ENCODE results near the gene CDC23.
A peak's percentile ranks its signal among the peaks of the same experiment; 100 is the strongest.
"Not testable (repeated sequence)": the region's sequence is repeated elsewhere in the genome, so short reads cannot be mapped to it uniquely, and the experiment has no call there.

Gene CDC23

DNA sequence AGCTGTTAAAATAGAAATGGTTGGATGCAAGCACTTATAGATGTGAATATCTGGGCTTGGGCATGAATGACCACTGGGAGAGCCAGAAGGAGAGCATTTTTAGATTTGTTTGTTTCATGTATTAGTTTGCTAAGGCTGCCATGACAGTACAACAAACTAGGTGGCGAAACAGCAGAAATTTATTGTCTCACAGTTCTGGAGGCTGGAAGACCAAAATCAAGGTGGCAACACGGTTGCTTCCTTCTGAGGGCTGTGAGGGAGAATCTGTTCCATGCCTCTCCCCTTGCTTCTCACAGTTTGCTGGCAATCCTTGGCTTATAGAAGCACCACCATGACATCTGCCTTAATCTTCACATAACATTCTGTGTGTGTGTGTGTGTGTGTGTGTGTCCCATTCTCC is 20.2 kb upstream of the CDC23 start:
- no peaks in the 10 kb centered on the region for H3K9me3 Mint-ChIP-seq
- no peak for ATAC-seq (replicated peaks)
- H3K27me3 Mint-ChIP-seq = peaks cover 16 to 31% of the 10 kb centered on the region in 2 donors
- H3K27ac Mint-ChIP-seq = no peak overlapping the region
- H3K4me1 Mint-ChIP-seq = no peaks in the 10 kb centered on the region
- H3K36me3 Mint-ChIP-seq = no peaks in the 10 kb centered on the region
- H3K4me3 Mint-ChIP-seq = no peak overlapping the region
- no peak for DNase-seq

DNA sequence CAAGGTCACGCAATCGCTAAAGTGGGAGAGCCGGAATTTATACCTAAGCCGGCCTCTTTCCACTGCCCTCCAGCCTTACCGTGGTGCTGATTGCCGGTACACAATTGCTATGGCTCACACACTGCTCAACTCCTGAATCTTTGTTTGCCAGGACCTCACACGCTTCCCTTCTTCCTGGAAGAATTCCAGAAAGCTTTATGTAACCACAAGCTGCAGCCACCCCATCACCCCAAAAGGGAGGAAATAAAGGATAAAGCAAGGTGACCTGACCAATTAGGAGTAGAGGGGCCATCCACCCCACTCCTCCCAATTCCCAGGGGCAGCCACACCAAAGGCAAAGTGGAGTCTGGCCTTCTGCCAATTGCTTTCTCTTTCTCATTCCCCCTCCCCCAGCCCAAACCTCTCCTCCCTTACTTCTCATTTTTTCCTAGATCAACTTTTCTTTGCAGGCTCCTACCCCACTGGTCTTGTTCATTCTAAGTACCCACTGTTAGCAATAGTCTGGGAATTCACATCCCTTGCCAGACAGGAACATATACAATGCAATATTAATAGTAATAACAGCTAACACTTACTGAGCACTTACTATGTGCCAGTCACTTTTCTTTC is 18.0 kb upstream of the CDC23 start:
- peaks cover under 1 to 1% of the 10 kb centered on the region in 2 donors for H3K36me3 Mint-ChIP-seq
- H3K4me3 Mint-ChIP-seq = no peak overlapping the region
- ATAC-seq (replicated peaks) = no peak
- H3K27ac Mint-ChIP-seq = no peak overlapping the region
- H3K27me3 Mint-ChIP-seq = peaks cover 19 to 35% of the 10 kb centered on the region in 2 donors
- H3K9me3 Mint-ChIP-seq = peaks cover 1 to 2% of the 10 kb centered on the region in 2 donors
- H3K4me1 Mint-ChIP-seq = no peaks in the 10 kb centered on the region
- no peak for DNase-seq

DNA sequence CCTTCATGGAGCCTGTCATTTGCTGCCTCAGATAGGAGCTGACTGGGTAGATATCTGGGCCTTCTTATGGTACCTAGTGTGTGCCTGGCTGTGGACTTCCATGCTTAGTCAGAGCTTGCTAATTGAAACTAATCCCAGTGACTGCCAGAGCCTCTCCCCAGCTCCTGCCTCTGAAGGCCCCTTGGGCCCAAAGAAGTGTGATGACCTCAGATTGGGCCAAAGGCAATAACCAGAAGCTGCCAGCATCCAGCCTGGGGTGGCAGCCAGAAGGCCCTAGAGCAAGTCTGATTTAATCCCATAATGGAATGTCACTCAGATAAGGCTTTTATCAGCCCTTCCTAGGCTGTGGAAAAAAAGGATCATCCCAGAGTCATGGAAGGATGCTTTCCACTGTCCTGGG is 17.1 kb upstream of the CDC23 start:
- Mint-ChIP-seq H3K27me3 (peaks cover 22 to 38% of the 10 kb centered on the region in 2 donors), H3K4me3 (no peak overlapping the region), H3K9me3 (peaks cover 4 to 5% of the 10 kb centered on the region in 2 donors), H3K4me1 (no peaks in the 10 kb centered on the region), H3K27ac (no peak overlapping the region), H3K36me3 (peaks cover 2 to 3% of the 10 kb centered on the region in 2 donors)
- no peak for DNase-seq
- no peak for ATAC-seq (replicated peaks)

DNA sequence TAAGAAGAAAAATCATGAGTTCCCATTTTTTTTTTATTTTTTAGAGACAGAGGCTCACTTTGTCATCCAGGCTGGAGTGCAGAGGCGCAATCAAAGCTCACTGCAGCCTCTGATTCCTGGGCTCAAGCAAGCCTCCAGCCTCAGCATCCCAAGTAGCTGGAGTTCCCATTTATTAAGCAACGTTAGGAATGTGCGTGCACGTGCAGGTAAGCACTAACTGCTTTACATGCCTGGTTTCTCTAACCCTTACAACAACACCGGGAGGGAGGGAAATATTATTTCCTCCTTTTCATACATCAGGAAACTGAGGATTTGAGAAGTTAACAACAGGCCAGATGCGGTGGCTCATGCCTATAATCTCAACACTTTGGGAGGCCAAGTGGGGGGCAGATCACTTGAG is 16.3 kb upstream of the CDC23 start:
- DNase-seq (no peak), ATAC-seq (replicated peaks) (no peak)
- peaks cover 4 to 5% of the 10 kb centered on the region in 2 donors for H3K9me3 Mint-ChIP-seq
- H3K4me3 Mint-ChIP-seq = no peak overlapping the region
- peaks cover 22 to 37% of the 10 kb centered on the region in 2 donors for H3K27me3 Mint-ChIP-seq
- H3K27ac Mint-ChIP-seq = no peak overlapping the region
- peaks cover 2 to 3% of the 10 kb centered on the region in 2 donors for H3K36me3 Mint-ChIP-seq
- H3K4me1 Mint-ChIP-seq = no peaks in the 10 kb centered on the region

DNA sequence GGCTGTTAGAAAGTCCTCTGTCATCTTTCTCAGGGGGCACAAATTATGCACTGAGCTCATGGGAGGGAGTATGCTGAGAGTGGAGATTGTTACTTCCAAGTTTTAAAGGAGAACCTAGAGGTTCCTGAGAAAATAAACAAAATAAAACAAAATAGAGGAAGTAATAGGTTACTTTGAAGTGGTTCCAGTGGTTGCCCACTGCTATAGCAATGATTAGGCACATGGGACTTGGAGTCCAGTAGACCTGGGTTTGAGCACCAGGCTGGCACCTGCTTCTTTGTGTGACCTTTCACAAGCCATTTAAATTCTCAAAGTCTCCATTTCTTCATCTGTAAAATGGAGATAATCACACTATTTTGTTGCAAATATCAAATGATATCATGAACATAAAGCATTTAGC is 13.8 kb upstream of the CDC23 start:
- peaks cover 4 to 5% of the 10 kb centered on the region in 2 donors for H3K9me3 Mint-ChIP-seq
- no peak for DNase-seq
- H3K27me3 Mint-ChIP-seq = peaks cover 30 to 52% of the 10 kb centered on the region in 2 donors
- H3K36me3 Mint-ChIP-seq = peaks cover 2 to 3% of the 10 kb centered on the region in 2 donors
- no peak overlapping the region for H3K27ac Mint-ChIP-seq
- no peak overlapping the region for H3K4me3 Mint-ChIP-seq
- H3K4me1 Mint-ChIP-seq = peaks cover 5 to 6% of the 10 kb centered on the region in 2 donors
- ATAC-seq (replicated peaks) = peak; percentile 64 to 70

DNA sequence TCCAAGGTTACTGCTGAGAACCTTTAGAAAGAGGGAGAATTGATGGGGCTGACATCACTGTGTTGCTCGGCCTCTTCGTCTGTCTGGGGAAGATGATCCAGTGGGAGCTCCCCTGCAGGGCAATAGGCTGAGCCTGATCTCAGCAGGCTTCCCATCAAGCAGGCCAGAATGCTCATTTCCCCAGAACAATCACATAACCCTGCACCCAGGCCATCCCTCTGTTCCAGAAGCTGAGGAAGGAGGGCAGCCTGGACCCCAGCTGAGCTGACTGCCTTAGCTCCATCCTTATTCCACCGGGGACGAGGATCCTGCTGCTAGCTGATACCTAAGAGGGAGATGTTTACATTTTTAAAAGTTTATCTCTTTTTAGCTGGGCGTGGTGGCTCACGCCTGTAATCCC is 11.6 kb upstream of the CDC23 start:
- Mint-ChIP-seq H3K27me3 (peaks cover 28 to 46% of the 10 kb centered on the region in 2 donors), H3K27ac (no peak overlapping the region), H3K4me3 (no peak overlapping the region), H3K36me3 (peaks cover 2 to 3% of the 10 kb centered on the region in 2 donors), H3K9me3 (peaks cover 4 to 5% of the 10 kb centered on the region in 2 donors), H3K4me1 (peaks cover 5 to 6% of the 10 kb centered on the region in 2 donors)
- ATAC-seq (replicated peaks) = no peak
- DNase-seq = no peak

DNA sequence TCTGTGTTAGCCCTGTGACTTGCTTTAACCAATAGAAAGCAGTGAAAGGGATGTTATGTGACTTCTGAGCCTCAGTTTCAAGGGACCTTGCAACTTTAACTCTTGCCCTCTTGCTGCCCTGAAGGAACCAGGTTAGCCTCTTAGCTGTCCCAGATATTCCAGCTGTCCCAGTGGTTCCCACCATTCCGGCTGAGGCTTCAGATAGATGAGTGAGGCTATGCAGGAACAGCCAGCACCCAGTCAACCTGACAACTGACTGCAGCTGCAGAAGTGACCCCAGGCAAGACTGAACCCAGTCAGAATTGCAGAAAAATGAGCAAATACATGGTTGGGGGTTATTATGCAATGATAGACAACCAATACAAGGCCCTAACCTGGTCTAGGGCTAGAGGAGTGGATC is 10.4 kb upstream of the CDC23 start:
- H3K36me3 Mint-ChIP-seq = peaks cover 2 to 6% of the 10 kb centered on the region in 2 donors
- DNase-seq (no peak), ATAC-seq (replicated peaks) (no peak)
- no peak overlapping the region for H3K27ac Mint-ChIP-seq
- no peak overlapping the region for H3K4me3 Mint-ChIP-seq
- H3K27me3 Mint-ChIP-seq = peaks cover 30 to 36% of the 10 kb centered on the region in 2 donors
- H3K9me3 Mint-ChIP-seq = peaks cover 5 to 7% of the 10 kb centered on the region in 2 donors
- H3K4me1 Mint-ChIP-seq = peaks cover 5 to 6% of the 10 kb centered on the region in 2 donors

DNA sequence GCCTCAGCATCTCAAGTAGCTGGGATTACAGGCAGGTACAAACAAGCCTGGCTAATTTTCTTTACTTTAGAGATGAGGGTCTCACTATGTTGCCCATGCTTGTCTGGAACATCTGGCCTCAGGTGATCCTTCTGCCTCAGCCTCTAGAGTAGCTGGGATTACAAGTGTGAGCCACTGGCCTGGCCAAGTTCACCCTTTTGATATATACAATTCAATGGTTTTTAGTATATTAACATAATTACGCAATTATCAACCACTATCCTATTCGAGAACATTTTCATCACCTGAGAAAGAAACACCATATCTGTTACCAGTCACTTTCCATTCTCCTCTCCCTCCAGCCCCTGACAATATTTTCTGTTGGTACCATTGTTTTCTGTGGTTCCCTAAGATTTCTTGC is 3.7 kb upstream of the CDC23 start:
- no peak for DNase-seq
- no peak overlapping the region for H3K27ac Mint-ChIP-seq

DNA sequence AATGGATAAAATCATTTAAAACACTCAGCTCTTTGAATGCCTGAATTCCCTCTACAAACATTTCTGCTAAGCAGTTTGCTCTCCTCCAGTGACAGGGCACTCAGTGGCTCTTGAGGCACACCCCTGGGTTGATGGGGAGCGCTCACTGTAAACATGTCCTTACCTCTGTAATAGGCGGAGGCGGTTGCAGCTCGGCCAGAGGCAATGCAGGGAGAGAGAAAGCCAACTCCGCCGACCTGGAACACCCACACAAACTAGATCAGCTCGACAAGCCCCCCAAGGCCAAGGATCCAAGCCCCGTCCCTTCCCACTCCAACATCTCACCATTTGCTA is 329 bp downstream of the CDC23 start:
- no peaks in the 10 kb centered on the region for H3K9me3 Mint-ChIP-seq
- H3K27me3 Mint-ChIP-seq = no peaks in the 10 kb centered on the region
- DNase-seq = no peak
- peak overlapping the region; percentile 98 for H3K27ac Mint-ChIP-seq
- ATAC-seq (replicated peaks) = peak; percentile 49
- H3K4me3 Mint-ChIP-seq = peak overlapping the region; percentile 97
- peaks cover 8 to 22% of the 10 kb centered on the region in 2 donors for H3K4me1 Mint-ChIP-seq
- H3K36me3 Mint-ChIP-seq = peaks cover 11 to 15% of the 10 kb centered on the region in 2 donors

More for the DNA sequence above, 3.7 kb upstream of the CDC23 start:
- Mint-ChIP-seq H3K36me3 (peaks cover 3 to 5% of the 10 kb centered on the region in 2 donors), H3K27me3 (peaks cover 6 to 12% of the 10 kb centered on the region in 2 donors), H3K4me1 (peaks cover 5 to 16% of the 10 kb centered on the region in 2 donors), H3K4me3 (no peak overlapping the region), H3K9me3 (peaks cover 0 to 4% of the 10 kb centered on the region in 2 donors)
- no peak for ATAC-seq (replicated peaks)

DNA sequence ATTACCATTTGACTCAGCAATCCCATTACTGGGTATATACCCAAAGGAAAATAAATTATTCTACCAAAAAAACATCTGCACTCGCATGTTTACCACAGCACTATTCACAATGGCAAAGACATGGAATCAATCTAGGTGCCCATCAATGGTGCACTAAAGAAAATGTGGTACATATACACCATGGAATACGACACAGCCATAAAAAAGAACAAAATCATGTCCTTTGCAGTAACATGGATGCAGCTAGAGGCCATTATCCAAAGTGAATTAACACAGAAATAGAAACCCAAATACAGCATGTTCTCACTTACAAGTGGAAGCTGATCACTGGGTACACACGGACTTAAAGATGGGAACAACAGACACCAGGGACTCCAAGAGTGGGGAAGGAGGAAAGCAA is 2.1 kb downstream of the CDC23 start:
- Mint-ChIP-seq H3K4me3 (peak overlapping the region in 1 of 2 donors; percentile 58), H3K27ac (no peak overlapping the region), H3K27me3 (no peaks in the 10 kb centered on the region), H3K4me1 (peaks cover 8 to 22% of the 10 kb centered on the region in 2 donors), H3K36me3 (peaks cover 11 to 15% of the 10 kb centered on the region in 2 donors), H3K9me3 (no peaks in the 10 kb centered on the region)
- no peak for ATAC-seq (replicated peaks)
- DNase-seq = no peak

DNA sequence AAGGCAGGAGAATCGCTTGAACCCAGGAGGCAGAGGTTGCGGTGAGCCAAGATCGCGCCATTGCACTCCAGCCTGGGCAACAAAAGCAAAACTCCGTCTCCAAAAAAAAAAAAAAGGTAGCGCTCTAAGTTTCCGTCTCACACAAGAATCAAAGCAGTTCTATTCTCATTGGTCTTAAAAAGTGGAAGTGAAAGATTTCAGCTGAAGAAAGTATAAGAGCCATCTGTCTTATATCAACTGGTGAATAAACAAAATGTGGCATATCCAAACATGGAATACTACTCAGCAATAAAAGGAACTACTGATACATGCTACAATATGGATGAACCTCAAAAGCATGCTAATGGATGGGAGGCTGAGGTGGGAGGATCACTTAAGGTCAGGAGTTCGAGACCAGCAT is 19.3 kb downstream of the CDC23 start:
- H3K27ac Mint-ChIP-seq, H3K27me3 Mint-ChIP-seq, H3K4me3 Mint-ChIP-seq, H3K9me3 Mint-ChIP-seq, H3K4me1 Mint-ChIP-seq, DNase-seq: not testable (repeated sequence)
- peak in 1 of 2 donors; percentile 25 for ATAC-seq (replicated peaks)
- H3K36me3 Mint-ChIP-seq = peaks cover 40 to 47% of the 10 kb centered on the region in 2 donors

DNA sequence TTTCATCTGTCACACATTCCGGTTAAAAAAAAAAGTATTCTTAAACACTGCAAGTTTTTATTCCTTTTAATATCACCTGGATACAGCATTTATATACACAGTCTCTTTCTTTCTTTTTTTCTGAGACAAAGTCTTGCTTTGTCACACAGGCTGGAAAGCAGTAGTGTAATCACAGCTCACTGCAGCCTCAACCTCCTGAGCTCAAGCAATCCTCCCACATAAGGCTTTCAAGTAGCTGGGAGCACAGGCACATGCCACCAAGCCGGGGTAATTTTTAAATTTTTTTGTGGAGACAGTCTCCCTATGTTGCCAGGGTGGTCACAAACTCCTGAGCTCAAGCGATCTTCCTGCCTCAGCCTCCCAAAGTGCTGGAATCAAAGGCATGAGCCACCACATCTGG is 20.3 kb downstream of the CDC23 start:
- peaks cover 4% of the 10 kb centered on the region in 2 donors for H3K9me3 Mint-ChIP-seq
- H3K27ac Mint-ChIP-seq = no peak overlapping the region
- H3K36me3 Mint-ChIP-seq = peaks cover 44 to 50% of the 10 kb centered on the region in 2 donors
- H3K27me3 Mint-ChIP-seq = no peaks in the 10 kb centered on the region
- no peak overlapping the region for H3K4me3 Mint-ChIP-seq
- no peak for ATAC-seq (replicated peaks)
- peaks cover 3 to 8% of the 10 kb centered on the region in 2 donors for H3K4me1 Mint-ChIP-seq
- DNase-seq = no peak

DNA sequence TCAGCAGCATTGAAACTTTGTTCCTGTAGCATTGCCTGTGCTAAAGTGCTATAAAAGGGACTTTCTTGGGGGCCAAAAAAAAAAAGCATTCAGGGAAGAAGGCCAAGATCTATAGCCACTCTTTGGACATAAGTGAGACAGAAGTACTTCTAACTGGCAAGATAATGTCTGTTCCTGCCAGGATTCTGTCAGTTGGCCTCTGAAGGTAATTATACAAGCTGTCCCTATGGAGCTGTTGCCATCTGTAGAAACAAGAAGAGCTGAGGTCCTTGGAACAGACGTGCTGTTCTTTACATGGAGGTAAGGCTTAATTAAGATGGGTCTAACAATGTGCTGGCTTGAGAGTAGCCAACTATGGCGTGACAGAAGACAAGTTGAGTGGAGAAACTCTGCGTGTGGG is 24.5 kb downstream of the CDC23 start:
- ATAC-seq (replicated peaks) = no peak
- Mint-ChIP-seq H3K9me3 (no peaks in the 10 kb centered on the region), H3K27ac (no peak overlapping the region), H3K36me3 (peaks cover 41 to 50% of the 10 kb centered on the region in 2 donors), H3K4me1 (peaks cover 8 to 12% of the 10 kb centered on the region in 2 donors), H3K4me3 (no peak overlapping the region), H3K27me3 (no peaks in the 10 kb centered on the region)
- no peak for DNase-seq

DNA sequence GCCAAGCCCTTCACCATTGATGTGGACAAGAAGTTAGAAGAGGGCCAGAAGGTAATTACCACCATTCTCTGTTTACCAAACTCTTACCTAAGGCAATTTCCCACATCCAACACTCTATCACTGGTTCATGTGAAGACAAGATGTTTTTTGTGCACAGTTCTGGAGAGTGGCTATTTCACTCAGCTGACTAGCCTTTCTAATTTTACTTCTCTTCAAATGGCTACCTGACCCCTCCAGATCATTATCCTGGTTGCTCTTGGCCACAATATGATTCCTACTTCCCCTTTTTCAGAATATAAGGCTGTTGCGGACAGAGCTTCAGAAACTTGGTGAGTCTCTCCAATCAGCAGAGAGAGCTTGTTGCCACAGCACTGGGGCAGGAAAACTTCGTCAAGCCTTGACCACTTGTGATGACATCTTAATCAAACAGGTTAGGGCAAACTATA is 27.1 kb downstream of the CDC23 start:
- Mint-ChIP-seq H3K4me3 (no peak overlapping the region), H3K4me1 (peaks cover 8 to 12% of the 10 kb centered on the region in 2 donors), H3K36me3 (peaks cover 21 to 28% of the 10 kb centered on the region in 2 donors), H3K27me3 (no peaks in the 10 kb centered on the region), H3K27ac (peak overlapping the region; percentile 63), H3K9me3 (no peaks in the 10 kb centered on the region)
- DNase-seq (no peak), ATAC-seq (replicated peaks) (peak; percentile 68 to 77)

DNA sequence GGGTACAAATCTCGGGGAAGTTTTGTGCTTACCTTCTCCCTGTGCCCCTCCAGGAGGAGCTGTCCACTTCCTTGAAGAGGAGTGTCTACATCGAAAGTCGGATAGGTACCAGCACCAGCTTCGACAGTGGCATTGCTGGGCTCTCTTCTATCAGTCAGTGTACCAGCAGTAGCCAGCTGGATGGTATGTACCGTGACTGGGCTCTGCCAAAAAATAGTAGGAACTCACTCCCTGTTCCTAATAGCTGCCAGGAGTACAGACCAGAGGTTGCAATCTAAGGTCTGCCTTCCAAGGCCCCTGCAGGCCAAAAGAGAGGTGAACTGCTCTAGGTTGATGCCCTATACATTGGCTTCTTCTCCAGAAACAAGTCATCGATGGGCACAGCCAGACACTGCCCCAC is 30.3 kb downstream of the CDC23 start:
- Mint-ChIP-seq H3K27ac (no peak overlapping the region), H3K36me3 (peaks cover 12 to 17% of the 10 kb centered on the region in 2 donors), H3K9me3 (no peaks in the 10 kb centered on the region), H3K4me1 (peaks cover 8 to 12% of the 10 kb centered on the region in 2 donors), H3K27me3 (no peaks in the 10 kb centered on the region), H3K4me3 (no peak overlapping the region)
- ATAC-seq (replicated peaks) = no peak
- no peak for DNase-seq
